GM08714 (cell line): ENCODE measurements around the gene GDAP1L1.

Experiments
- H3K4me3 ChIP-seq: fragments of 200-500 bp; sonication (Bioruptor generic); 2 replicates; pipeline ENCODE4 v1.5.1; 2014; ENCODE audit warnings: mild to moderate bottlenecking, low read length, inconsistent platforms
- ZNF274 ChIP-seq: IDR thresholded peaks from 2 replicates; pipeline ENCODE4 v1.6.1; 2012; ENCODE audit warnings: mild to moderate bottlenecking, low read depth, low read length

GDAP1L1 gene

DNA sequence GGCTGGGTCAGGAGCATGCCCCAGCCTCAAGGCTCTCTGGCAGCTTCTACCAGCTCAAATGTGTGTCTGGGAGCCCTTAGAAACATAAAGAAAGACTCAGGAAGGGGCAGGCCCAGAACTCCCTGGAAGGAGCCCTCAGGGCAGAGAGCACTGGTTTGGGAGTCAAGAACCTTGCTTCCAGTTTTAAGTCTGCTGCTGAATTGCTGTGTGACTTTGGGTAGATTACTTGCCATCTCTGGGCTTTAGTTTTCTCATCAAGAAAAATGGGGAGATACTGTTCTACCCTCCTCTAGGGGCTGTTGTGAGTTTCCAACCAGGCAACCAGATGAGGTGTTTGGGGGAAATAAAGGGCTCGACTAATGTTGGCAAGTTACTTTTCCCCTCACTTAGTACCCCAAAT is 8.8 kb downstream of the GDAP1L1 start:
- H3K4me3 ChIP-seq: no peak overlapping the region
- TF ChIP-seq ZNF274: no peak

DNA sequence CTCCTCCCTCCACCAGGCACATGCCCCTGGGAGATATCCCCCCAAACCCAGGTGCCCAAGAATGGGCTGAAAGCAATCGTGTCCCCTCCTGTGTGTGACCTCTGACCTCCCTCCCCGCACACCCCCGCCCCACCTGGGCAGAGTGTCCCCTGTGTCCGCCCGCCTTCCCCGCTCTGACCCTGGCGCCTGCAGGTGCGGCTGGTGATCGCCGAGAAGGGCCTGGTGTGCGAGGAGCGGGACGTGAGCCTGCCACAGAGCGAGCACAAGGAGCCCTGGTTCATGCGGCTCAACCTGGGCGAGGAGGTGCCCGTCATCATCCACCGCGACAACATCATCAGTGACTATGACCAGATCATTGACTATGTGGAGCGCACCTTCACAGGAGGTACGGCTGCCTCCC is 9.9 kb downstream of the GDAP1L1 start:
- TF ChIP-seq ZNF274: no peak

DNA sequence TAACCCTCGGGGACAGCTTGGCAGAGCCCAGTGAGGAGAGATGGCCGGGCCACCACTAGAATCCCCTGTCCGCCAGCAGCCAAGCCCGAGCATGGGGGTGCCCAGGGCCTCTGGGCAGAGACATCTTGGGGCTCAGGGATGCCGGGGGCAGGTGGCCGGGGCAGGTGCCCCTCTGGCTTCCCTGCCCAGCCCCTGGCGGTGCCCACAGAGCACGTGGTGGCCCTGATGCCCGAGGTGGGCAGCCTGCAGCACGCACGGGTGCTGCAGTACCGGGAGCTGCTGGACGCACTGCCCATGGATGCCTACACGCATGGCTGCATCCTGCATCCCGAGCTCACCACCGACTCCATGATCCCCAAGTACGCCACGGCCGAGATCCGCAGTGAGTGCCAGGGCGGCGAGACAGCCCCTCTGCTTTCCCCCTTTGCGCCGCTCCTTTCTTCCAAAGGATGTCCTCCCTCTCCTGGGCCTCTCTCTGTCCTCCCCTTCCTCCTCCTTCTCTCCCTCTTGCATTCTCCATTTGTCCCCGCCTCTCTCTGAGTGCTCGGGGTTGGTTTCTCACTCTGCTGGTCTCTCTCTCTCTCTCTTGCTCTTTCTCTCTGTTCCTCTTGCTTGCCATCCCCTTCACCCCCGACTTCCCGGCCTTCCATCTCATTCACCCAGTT is 11.2 kb downstream of the GDAP1L1 start:
- no peak overlapping the region for H3K4me3 ChIP-seq
- TF ChIP-seq ZNF274: no peak

More for the DNA sequence above, 9.9 kb downstream of the GDAP1L1 start:
- no peak overlapping the region for H3K4me3 ChIP-seq

DNA sequence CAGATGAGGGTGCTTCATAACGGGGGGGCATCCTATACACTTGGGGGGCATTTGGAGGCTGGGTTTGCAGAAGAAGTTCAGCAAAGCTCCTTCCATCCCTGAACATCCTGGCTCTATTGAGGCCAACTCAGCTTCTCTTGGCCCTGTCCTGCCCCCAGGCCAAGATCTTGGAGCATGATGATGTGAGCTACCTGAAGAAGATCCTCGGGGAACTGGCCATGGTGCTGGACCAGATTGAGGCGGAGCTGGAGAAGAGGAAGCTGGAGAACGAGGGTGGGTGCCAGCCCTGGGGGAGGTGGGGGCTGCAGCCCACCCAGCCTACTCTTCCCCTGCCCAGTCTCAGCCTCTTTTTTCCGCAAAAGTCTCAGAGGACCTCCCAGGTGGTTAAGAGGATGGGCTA is 17.2 kb downstream of the GDAP1L1 start:
- H3K4me3 ChIP-seq: no peak overlapping the region
- no peak for TF ChIP-seq ZNF274

DNA sequence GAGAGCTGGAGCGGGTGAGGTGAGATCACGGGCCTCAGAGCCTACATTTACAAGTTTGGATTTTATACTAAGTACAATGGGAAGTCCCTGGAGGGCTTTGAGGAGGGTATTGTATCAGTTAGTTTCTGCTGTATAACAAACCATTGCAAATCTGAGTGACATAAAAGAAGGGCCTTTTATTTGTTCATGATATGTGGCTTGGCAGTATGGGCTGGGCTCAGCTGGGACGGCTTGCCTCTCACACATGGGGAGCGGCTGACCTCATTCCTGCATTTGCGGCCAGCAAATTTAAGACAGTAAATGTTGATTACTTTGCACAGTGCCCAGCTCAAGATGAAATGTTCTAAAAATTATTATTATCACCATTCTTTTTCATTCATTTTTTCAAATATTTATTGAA is 21.7 kb downstream of the GDAP1L1 start:
- no peak overlapping the region for H3K4me3 ChIP-seq
- no peak for TF ChIP-seq ZNF274

DNA sequence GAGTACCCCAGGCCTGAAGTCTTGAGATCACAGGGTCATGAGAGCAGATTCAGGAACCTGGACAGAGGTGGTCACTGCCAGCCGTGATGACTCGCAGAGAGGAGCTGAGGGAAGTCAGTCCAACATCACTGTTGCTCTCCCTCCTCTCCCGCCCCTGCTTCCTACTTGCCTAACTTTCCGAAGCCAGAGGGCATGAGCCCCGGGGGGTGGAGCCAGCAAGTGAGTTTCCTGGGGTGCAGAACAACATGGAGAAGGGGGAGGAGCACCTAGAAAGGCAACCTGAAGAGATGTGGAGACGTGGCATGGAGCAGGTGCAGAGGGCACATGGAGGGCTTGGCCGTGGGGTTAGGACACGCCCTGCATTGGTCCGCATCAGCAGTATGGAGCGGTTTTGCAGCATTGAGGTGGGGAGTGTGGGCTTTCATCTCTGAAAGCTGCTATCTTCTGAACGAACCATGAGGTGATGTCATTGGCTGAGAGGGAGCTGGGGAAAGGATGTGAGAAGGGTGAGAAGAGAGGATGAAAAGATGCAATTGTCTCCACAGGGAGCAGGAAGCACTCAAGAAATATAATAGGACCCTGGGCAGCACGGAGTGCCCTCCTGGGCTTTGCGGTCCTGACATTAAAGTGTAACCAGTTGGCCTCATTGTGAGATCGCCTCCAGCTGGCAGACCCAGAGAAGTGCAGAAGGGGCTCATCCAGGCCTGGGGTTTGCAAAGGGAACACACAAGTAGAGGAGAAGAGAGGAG is 25.0 kb downstream of the GDAP1L1 start:
- no peak overlapping the region for H3K4me3 ChIP-seq
- no peak for TF ChIP-seq ZNF274

DNA sequence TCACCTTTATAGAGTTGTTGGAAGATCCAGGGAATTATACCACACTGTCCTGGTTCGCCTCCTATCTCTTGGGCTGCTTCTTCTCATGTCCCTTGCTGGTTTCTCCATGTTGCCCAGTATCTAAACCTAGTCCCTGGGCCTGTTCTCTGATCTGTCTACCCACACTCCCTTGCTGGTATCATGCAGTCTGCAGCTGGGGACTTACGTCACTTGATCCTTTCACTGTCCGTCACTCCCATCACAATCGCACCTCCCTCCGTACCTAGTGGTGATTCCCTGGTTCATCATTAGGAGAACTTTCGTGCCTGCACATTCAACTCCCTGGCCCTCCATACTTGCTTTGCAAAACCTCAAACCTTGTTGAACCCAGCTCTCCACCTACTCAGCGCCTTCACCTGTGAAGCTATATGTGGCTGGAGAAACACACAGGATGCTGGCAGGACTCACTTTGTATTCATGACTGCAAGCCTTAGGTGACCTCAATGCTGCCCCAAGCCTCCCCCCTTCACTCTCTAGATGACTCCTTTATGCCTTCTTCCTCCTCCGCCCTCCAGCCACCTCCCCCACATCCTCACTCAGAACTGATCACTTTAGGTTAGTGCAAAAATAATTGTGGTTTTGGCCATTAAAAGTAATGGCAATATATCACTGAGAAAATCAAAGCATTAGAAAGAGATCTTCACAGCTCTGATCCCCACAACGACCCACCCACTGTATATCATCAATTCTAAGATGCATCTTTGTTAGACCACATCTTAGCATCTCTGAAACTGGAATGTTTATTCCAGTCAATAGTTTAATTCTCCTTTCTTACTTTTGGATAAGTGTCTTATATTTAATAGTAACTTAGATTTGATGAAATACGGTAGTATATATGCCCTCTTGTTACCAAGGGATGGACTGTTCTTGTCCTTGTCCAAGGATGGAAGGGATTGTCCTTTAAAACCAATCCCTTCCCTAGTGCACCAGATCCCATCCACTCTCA is 26.4 kb downstream of the GDAP1L1 start:
- TF ChIP-seq ZNF274: no peak

DNA sequence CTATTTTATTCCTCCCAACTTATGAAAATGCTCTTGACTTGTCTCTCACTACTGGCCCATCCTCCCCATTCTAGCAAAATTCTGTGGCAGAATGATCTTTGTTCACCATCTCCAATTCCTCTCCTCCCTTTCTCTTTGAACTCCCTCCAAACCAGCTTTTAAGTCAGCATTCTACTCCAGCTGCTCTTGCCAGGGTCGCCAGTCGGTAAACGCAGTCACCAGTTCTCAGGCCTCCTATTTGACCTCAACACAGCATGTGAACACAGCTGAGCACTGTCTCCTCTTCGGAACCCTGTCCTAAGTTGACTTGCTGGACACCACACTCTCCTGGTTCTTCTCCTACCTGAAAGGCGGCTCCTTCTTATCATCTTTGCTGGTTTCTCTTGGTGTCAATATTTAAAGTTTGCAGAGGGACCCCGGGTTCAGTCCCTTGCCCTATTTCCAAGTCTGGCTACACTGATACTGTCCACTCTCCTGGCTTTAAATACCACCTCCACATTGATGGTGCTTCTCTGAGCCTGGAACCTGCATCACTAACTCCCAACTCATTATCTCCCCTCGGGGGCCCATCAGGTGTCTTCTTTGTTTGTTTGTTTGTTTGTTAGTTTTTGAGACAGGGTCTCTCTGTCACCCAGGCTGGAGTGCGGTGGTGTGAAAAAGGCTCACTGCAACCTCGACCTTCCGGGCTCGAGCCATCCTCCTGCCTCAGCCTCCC is 27.4 kb downstream of the GDAP1L1 start:
- no peak for TF ChIP-seq ZNF274

More for the DNA sequence above, 26.4 kb downstream of the GDAP1L1 start:
- no peak overlapping the region for H3K4me3 ChIP-seq

DNA sequence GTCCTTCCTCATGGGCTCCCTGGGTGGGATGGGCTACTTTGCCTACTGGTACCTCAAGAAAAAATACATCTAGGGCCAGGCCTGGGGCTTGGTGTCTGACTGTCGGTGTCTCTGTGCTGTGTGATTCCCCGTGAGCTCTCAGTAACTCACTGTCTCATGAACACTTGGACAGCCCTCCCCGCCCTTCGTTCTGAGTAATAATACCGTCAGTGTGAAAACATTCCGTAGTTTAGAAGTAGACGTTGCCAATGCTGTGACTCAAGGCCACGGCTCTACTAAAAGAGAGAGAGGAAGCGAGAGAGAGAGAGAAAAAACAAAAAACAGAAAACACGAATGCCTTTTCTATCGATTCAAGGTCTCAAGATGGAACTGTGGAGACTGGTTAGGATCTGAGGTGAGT is 32.1 kb downstream of the GDAP1L1 start:
- H3K4me3 ChIP-seq: no peak overlapping the region
- no peak for TF ChIP-seq ZNF274

More for the DNA sequence above, 27.4 kb downstream of the GDAP1L1 start:
- H3K4me3 ChIP-seq: no peak overlapping the region

DNA sequence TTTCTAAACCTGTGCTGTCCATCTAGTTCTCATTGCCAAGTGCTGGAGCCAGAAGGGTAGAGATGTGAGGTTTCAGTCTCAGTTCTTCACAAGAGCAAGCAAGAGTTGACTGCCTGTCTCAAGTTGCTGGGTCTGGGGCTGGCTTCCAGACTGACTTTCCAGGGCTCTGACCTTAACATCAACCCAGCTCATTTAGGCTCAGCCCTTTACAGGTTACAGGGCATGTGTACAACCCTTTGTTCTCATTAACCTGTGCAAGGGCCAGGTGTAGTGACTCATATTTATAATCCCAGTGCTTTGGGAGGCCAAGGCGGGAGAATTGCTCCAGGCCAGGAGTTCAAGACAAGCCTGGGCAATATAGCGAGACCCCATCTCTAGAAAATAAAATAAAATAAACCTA is 33.3 kb downstream of the GDAP1L1 start:
- TF ChIP-seq ZNF274: no peak
- no peak overlapping the region for H3K4me3 ChIP-seq

DNA sequence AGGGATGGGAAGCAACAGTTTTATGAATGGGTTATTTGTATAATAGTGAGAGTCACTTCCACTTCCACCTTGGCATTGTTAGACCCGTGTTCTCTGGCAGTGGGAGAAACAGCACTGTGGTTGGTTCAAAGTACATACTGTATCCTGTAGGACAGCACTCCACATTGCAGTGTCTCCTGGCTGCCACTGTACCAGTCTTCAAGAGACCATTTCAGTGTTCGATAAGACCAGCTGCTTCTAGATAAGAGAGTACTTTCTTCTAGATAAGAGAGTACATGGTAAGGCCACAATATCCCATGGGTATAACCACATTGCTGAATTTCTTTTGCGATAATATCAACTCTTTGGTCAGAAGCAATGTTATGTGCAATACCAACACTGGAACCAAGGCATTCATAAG is 35.1 kb downstream of the GDAP1L1 start:
- no peak overlapping the region for H3K4me3 ChIP-seq
- no peak for TF ChIP-seq ZNF274

DNA sequence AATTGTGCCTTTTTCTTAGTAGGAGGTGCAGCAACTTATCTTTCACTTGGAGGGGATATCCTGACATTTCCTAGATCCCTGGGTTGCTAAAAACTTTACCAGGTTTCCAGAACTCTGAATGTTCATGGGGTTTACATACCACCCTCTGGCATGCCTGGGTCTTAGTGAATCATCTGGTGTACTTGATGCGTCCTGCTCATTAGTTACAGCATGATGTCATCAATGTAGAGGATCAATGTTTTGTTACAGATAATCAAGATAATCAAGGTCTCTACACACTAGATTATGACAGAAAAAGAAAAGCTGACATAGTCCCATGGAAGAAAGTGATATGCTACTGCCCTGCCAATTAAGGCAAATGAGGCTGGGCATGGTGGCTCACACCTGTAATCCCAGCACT is 36.9 kb downstream of the GDAP1L1 start:
- TF ChIP-seq ZNF274: no peak
- no peak overlapping the region for H3K4me3 ChIP-seq

DNA sequence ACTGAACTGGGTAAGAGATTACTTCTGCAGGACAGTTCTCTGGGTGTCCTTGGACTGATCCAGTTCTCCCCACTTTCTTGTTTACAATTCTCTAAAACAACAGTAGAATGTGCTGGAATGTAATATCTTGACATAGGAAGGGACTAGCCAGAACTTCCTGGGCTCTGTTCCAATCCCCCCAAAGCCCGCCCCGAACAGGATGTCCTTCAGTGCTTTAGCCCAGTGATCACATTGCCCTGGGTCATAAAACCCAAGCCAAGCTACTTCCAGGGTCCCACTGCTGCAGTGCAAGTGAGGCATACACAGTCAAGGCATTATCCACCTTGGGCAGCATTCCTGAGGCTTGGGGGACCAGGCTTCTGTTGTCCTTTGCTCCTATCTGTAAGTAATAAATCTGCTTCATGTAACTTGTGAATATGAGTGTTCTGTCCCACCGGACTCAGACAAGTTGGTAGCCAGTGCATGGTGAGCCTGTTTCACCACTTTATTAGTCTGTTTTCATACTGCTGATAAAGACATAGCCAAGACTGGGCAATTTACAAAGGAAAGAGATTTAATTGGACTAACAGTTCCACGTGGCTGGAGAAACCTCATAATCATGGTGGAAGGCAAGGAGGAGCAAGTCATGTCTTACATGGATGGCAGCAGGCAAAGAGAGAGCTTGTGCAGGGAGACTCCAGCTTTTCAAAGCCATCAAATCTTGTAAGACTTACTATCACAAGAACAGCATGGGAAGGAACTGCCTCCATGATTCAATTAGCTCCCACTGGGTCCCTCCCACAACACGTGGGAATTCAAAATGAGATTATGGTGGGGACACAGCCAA is 40.4 kb downstream of the GDAP1L1 start:
- TF ChIP-seq ZNF274: no peak
- H3K4me3 ChIP-seq: no peak overlapping the region
